Esophagus squamous epithelium (tissue), 5 donors: Measurements from ENCODE around the gene BMPR2. TPM values are rescaled to one million over a fixed set of nuclear protein-coding genes. Genes with fewer than 3 reads are reported as not detected.
"Not testable (repeated sequence)": the region's sequence is repeated elsewhere in the genome, so short reads cannot be mapped to it uniquely, and the experiment has no call there.

ENCODE experiments used
- DNase-seq: peaks from one replicate; lab custom pipeline; 2025; lab: John Stamatoyannopoulos, UW
- H3K27ac ChIP-seq, 4 donors: fragments of 200-600 bp; sonication (generic); one replicate each; pipeline ENCODE4 v1.5.1; 2016 to 2019; ENCODE audit warnings: mild to moderate bottlenecking in 1 of 4
- H3K27me3 ChIP-seq, 4 donors: fragments of 200-600 bp; sonication (generic); 1 replicate in 3 of 4; 2 replicates in 1 of 4; pipeline versions ENCODE4 v1.5.1 to v1.6.0; 2017 to 2021; ENCODE audit warnings: antibody characterized with exemption in 1 of 4
- H3K36me3 ChIP-seq, 3 donors: fragments of 200-600 bp; sonication (generic); one replicate each; pipeline ENCODE4 v1.5.1; 2016 to 2019
- H3K4me1 ChIP-seq, 3 donors: fragments of 200-600 bp; sonication (generic); one replicate each; pipeline ENCODE4 v1.5.1; 2017 to 2019
- H3K4me3 ChIP-seq, 4 donors: fragments of 200-600 bp; sonication (generic); 1 replicate in 3 of 4; 2 replicates in 1 of 4; pipeline ENCODE4 v1.5.1; 2016 to 2019; ENCODE audit warnings: mild to moderate bottlenecking in 2 of 4, moderate library complexity in 1 of 4
- H3K9me3 ChIP-seq, 3 donors: fragments of 200-600 bp; sonication (generic); one replicate each; pipeline ENCODE4 v1.5.1; 2016 to 2019
- POLR2A ChIP-seq, 4 donors: fragments of 450-650 bp; IDR thresholded peaks; one replicate each; pipeline ENCODE4 v1.6.1; 2017; ENCODE audit warnings: antibody characterized with exemption in 4 of 4, mild to moderate bottlenecking in 4 of 4, moderate library complexity in 3 of 4
- WGBS, 2 donors: methylation state at CpG; one replicate each; pipeline ENCODE4 v1.1.5; 2018; 5-methylcytosine and 5-hydroxymethylcytosine counted together
- intact Hi-C: fragments of 100-400 bp; cut with DNase I; formaldehyde crosslinking; loops from one replicate; pipeline ENCODE4 v1.15.0; 2022
- total RNA-seq, 4 donors: library from RNA; depleted of rRNA; stranded (reverse); fragments of >200 nt; gene quantifications; one replicate each; pipeline ENCODE4 v1.1.0, GENCODE V29; 2016
- TF ChIP-seq, protein P1 (sequence below), 6 experiments: fragments of 450-650 bp in 4 of 6; fragments of 200-600 bp in 2 of 6; sonication (generic) in 2 of 6; IDR thresholded peaks; one replicate each; pipeline ENCODE4 v1.5.1; 2016 to 2019; ENCODE audit warnings: antibody characterized with exemption in 6 of 6, mild to moderate bottlenecking in 4 of 6, moderate library complexity in 4 of 6
- donor health status: DM: yes; HTN: yes; CAD: no.

BMPR2 gene
- total RNA-seq, 4 donors from 2014 or later, result 17.9 to 37.0 (median 22.3) TPM

DNA sequence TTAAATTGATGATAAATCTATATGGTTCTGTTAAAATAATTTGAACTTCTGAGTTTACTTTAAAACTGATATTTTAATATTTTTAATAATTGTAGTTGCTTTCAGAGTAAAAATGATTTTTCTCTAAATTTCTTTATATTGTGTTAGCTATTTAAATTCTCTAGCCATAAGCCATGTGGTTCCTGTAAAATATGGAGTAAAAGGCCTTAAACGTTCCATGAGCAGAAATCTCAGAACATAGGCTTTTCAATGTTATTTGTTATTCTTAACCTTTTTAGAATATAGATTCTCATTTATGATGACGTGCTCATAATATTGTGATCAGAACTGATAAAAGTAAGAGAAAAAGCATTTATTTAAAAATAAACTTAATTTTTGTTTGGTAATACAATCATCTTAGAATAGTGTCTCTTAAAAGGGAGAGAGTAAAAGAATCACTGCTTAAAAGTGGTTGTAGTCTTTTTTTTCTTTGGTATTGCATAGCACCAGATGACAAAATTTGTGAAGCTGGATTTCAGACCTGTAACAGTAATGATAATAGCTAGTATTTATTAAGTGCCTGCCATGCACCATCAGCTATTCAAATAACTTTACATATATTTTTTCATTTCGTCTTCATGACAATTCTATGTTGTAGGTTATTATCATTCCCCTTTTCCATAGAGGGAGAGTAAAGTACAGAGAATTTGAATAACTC is 2.7 kb downstream of the BMPR2 start:
- intact Hi-C loops, result no loop called here
- DNase-seq, result no peak
- peaks cover 0 to 57% (median 10%) of the 10 kb centered on the region in 3 donors for H3K4me1 ChIP-seq
- H3K27me3 ChIP-seq, result no peaks in the 10 kb centered on the region
- H3K4me3 ChIP-seq, result peak overlapping the region; percentile 82 to 95 (median 88)
- TF ChIP-seq, protein P1, sequence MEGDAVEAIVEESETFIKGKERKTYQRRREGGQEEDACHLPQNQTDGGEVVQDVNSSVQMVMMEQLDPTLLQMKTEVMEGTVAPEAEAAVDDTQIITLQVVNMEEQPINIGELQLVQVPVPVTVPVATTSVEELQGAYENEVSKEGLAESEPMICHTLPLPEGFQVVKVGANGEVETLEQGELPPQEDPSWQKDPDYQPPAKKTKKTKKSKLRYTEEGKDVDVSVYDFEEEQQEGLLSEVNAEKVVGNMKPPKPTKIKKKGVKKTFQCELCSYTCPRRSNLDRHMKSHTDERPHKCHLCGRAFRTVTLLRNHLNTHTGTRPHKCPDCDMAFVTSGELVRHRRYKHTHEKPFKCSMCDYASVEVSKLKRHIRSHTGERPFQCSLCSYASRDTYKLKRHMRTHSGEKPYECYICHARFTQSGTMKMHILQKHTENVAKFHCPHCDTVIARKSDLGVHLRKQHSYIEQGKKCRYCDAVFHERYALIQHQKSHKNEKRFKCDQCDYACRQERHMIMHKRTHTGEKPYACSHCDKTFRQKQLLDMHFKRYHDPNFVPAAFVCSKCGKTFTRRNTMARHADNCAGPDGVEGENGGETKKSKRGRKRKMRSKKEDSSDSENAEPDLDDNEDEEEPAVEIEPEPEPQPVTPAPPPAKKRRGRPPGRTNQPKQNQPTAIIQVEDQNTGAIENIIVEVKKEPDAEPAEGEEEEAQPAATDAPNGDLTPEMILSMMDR (IDR thresholded peaks at IDR 0.05), result no peak
- no peak for TF ChIP-seq POLR2A (IDR thresholded peaks at IDR 0.05)
- H3K9me3 ChIP-seq, result no peaks in the 10 kb centered on the region
- no peaks in the 10 kb centered on the region for H3K36me3 ChIP-seq
- WGBS, 2 donors, result 15 to 18% methylated on average over 3 of the region's 3 CpGs
- peak overlapping the region; percentile 2 to 98 (median 70) for H3K27ac ChIP-seq

DNA sequence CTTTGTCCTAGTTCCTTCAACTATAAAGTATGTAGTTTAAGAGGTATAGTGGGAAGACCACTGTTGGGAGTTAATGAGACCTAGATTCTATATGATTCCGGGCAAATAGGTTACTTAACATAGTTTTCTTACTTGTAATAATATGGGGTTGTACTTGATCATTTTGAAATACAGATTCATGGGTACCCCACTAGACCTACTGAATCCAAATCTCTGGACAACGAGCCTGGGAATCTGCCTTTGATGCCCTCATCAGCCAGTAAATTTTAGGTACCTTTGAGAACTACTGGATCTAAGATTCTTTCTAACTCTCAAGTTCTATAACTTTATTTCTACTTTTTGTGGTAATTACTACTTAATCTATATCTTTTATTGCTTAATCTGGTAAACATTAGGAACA is 6.6 kb downstream of the BMPR2 start:
- Histone ChIP-seq H3K9me3 (no peaks in the 10 kb centered on the region), H3K27ac (no peak overlapping the region), H3K4me1 (peaks cover 0 to 72% (median 14%) of the 10 kb centered on the region in 3 donors), H3K27me3 (no peaks in the 10 kb centered on the region), H3K4me3 (no peak overlapping the region), H3K36me3 (no peaks in the 10 kb centered on the region)
- no peak for TF ChIP-seq POLR2A (IDR thresholded peaks at IDR 0.05)
- TF ChIP-seq, protein P1 (IDR thresholded peaks at IDR 0.05), result no peak
- 93% methylated on average over 2 of the region's 2 CpGs for WGBS, 2 donors
- intact Hi-C loops, result no loop called here
- no peak for DNase-seq

DNA sequence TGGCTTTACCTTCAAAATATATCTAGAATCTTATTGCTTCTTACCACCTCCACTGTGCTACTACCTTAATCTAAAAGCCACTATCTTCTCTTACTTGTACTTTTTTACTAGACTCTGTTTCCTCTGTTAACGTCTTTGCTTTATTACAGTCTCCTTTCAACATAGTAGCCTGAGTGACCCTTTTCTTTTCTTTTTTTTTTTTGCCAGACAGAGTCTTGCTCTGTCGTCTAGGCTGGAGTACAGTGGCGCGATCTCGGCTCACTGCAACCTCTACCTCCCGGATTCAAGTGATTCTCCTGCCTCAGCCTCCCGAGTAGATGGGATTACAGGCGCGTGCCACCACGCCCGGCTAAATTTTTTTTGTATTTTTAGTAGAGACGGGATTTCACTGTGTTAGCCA is 10.4 kb downstream of the BMPR2 start:
- 91 to 93% methylated on average over 12 of the region's 12 CpGs for WGBS, 2 donors
- H3K27ac ChIP-seq, H3K4me3 ChIP-seq, H3K27me3 ChIP-seq, H3K36me3 ChIP-seq, intact Hi-C loops, DNase-seq, H3K9me3 ChIP-seq: not testable (repeated sequence)
- peaks cover 0 to 43% (median 5%) of the 10 kb centered on the region in 3 donors for H3K4me1 ChIP-seq

DNA sequence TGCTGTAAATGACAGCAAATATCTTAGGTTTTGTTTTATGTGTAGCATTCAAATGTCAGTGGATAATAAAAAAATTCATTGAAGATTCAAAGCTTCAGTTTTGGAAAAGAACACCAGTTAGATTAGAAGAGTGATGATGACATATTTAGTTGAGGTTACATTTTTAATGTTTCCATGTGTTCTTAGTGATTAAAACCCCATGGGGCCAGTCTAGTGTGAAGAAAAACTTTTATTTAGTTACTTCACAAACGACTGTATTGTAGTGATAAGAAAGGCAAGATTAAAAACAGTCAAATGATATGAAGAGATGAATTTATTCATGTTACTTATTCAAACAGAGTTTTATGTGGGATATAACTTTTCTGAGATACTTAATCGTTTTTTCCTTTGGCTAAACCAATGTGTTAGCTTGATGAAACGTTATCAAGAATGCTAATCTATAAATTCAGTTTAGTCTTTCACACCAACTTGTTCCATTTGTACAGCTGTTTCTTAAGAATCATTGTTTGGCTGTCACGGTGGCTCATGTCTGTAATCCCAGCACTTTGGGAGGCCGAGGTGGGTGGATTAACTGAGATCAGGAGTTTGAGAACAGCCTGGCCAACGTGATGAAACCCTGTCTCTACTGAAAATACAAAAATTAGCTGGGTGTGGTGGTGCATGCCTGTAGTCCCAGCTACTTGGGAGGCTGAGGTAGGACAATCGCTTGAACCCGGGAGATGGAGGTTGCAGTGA is 11.6 kb downstream of the BMPR2 start:
- Histone ChIP-seq H3K4me3 (no peak overlapping the region), H3K4me1 (peaks cover 0 to 35% (median 5%) of the 10 kb centered on the region in 3 donors), H3K27ac (no peak overlapping the region), H3K36me3 (no peaks in the 10 kb centered on the region), H3K9me3 (no peaks in the 10 kb centered on the region), H3K27me3 (no peaks in the 10 kb centered on the region)
- 45 to 59% methylated on average over 7 to 8 of the region's 8 CpGs for WGBS, 2 donors
- intact Hi-C loops, result no loop called here
- TF ChIP-seq POLR2A (IDR thresholded peaks at IDR 0.05), result no peak
- no peak for DNase-seq

DNA sequence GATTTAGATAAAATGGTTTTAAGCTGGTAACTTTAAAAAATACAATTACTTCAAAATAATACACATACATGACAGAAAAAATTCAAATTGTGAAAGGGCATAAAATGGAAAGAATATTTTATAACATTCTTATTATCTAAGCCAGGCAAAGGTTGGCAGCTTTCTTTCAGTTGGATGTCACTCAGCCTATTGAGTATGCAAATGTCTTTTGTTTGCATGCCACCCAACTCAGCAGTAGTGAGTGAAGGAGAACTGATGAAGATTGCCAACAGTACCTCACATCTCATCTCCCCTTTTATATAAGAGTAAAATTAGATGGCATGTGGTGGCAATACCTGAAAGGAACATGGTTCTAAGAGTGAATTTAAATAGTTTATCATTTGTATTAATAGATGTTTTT is 24.8 kb downstream of the BMPR2 start:
- no peak for DNase-seq
- Histone ChIP-seq H3K4me1 (no peaks in the 10 kb centered on the region), H3K27me3 (no peaks in the 10 kb centered on the region), H3K4me3 (no peak overlapping the region), H3K27ac (no peak overlapping the region), H3K9me3 (no peaks in the 10 kb centered on the region), H3K36me3 (peaks cover 0 to 10% (median 0%) of the 10 kb centered on the region in 3 donors)
- TF ChIP-seq, protein P1 (IDR thresholded peaks at IDR 0.05), result no peak
- TF ChIP-seq POLR2A (IDR thresholded peaks at IDR 0.05), result no peak
- intact Hi-C loops, result no loop called here

DNA sequence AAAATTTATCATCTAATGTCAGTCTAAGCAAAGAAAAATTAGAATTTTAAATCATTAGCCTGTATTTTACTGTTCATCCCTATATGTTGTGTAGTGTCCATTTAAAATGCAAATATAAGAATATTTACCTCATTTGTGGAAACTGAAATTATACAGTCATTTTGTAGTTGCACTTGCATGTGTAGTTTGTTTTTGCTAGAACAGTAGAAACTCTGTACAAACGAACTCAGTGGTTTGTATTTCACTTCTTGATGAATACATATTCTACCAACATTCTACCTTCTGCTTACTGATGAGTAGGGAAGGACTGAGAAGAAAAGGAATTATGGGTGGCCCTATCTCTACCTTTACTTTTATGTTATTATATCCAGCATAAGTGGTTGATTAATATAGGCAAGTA is 29.7 kb downstream of the BMPR2 start:
- Histone ChIP-seq H3K36me3 (peaks cover 0 to 10% (median 0%) of the 10 kb centered on the region in 3 donors), H3K9me3 (no peaks in the 10 kb centered on the region), H3K4me1 (peaks cover 0 to 23% (median 7%) of the 10 kb centered on the region in 3 donors), H3K27me3 (no peaks in the 10 kb centered on the region), H3K4me3 (no peak overlapping the region), H3K27ac (no peak overlapping the region)
- intact Hi-C loops, result no loop called here
- no peak for TF ChIP-seq POLR2A (IDR thresholded peaks at IDR 0.05)
- TF ChIP-seq, protein P1 (IDR thresholded peaks at IDR 0.05), result no peak
- DNase-seq, result no peak
- WGBS, 2 donors, result 55 to 60% methylated on average over 1 of the region's 1 CpG
